ENCODE results near the gene BTBD9.
A peak's percentile ranks its signal among the peaks of the same experiment; 100 is the strongest.

Gene BTBD9

GRCh38 chr6:38498085-38498484 lies 141.6 kb downstream of the BTBD9 start:
- ATAC-seq: peak; percentile 64

GRCh38 chr6:38497546-38497945 lies 142.2 kb downstream of the BTBD9 start:
- no peak for ATAC-seq
- no peak for TF ChIP-seq POU6F1 (CRISPR knock-in tag; IDR thresholded peaks at IDR 0.05; ENCODE audit: borderline replicate concordance, low read depth)
- TF ChIP-seq CREB5 (CRISPR knock-in tag; IDR thresholded peaks at IDR 0.05; ENCODE audit: low read depth): no peak
- no peak for TF ChIP-seq GLIS3 (CRISPR knock-in tag; IDR thresholded peaks at IDR 0.05)
- no peak for TF ChIP-seq ISL1 (CRISPR knock-in tag; IDR thresholded peaks at IDR 0.05)
- no peak for TF ChIP-seq ZNF565 (CRISPR knock-in tag; conservative IDR thresholded peaks at IDR 0.05; ENCODE audit: low read depth)
- no peak for TF ChIP-seq TCF4 (CRISPR knock-in tag; IDR thresholded peaks at IDR 0.05; ENCODE audit: borderline replicate concordance)
- TF ChIP-seq CSDC2 (CRISPR knock-in tag; IDR thresholded peaks at IDR 0.05): no peak
- TF ChIP-seq PATZ1 (CRISPR knock-in tag; IDR thresholded peaks at IDR 0.05; ENCODE audit: borderline replicate concordance): no peak
- no peak for TF ChIP-seq TOX (CRISPR knock-in tag; IDR thresholded peaks at IDR 0.05; ENCODE audit: borderline replicate concordance)
- no peak for TF ChIP-seq PPARA (CRISPR knock-in tag; IDR thresholded peaks at IDR 0.05; ENCODE audit: borderline replicate concordance)
- TF ChIP-seq ZFP3 (CRISPR knock-in tag; IDR thresholded peaks at IDR 0.05): no peak
- no peak for TF ChIP-seq ZNF8 (CRISPR knock-in tag; IDR thresholded peaks at IDR 0.05)
- TF ChIP-seq OSR1 (CRISPR knock-in tag; IDR thresholded peaks at IDR 0.05): no peak
- no peak for TF ChIP-seq TSHZ2 (CRISPR knock-in tag; IDR thresholded peaks at IDR 0.05)
- TF ChIP-seq RARB (CRISPR knock-in tag; IDR thresholded peaks at IDR 0.05): no peak
- no peak for TF ChIP-seq ZFP30 (CRISPR knock-in tag; IDR thresholded peaks at IDR 0.05)

More at GRCh38 chr6:38498085-38498484, 141.6 kb downstream of the BTBD9 start:
- TF ChIP-seq CSDC2 (CRISPR knock-in tag; IDR thresholded peaks at IDR 0.05): no peak
- TF ChIP-seq ZC3H10 (CRISPR knock-in tag; IDR thresholded peaks at IDR 0.05): no peak
- TF ChIP-seq CREB5 (CRISPR knock-in tag; IDR thresholded peaks at IDR 0.05; ENCODE audit: low read depth): no peak
- TF ChIP-seq ARNTL (CRISPR knock-in tag; IDR thresholded peaks at IDR 0.05; ENCODE audit: borderline replicate concordance, low read depth): no peak
- no peak for TF ChIP-seq ZNF8 (CRISPR knock-in tag; IDR thresholded peaks at IDR 0.05)
- TF ChIP-seq OSR1 (CRISPR knock-in tag; IDR thresholded peaks at IDR 0.05): no peak
- no peak for TF ChIP-seq CSRNP3 (CRISPR knock-in tag; IDR thresholded peaks at IDR 0.05)
- TF ChIP-seq PPARA (CRISPR knock-in tag; IDR thresholded peaks at IDR 0.05; ENCODE audit: borderline replicate concordance): no peak
- TF ChIP-seq SNAI2 (CRISPR knock-in tag; IDR thresholded peaks at IDR 0.05): no peak
- TF ChIP-seq ESRRG (CRISPR knock-in tag; IDR thresholded peaks at IDR 0.05): no peak
- no peak for TF ChIP-seq ISL1 (CRISPR knock-in tag; IDR thresholded peaks at IDR 0.05)
- no peak for TF ChIP-seq ZNF565 (CRISPR knock-in tag; conservative IDR thresholded peaks at IDR 0.05; ENCODE audit: low read depth)
- no peak for TF ChIP-seq BACH2 (CRISPR knock-in tag; IDR thresholded peaks at IDR 0.05; ENCODE audit: borderline replicate concordance)
